Mesenchymal stem cell (in vitro differentiated cells and primary cell): ENCODE data around the gene HOXB13. TPM values are rescaled to one million over a fixed set of nuclear protein-coding genes. Genes with fewer than 3 reads are reported as not detected.

Source experiments
- small RNA-seq: library from polyadenylated mRNA; stranded (forward); fragments of <200 nt; extraction: miRNeasy Mini kit (QIAGEN cat#:217004); gene quantifications from one replicate; pipeline ENCODE3, GENCODE V24; 2013; ENCODE audit warnings: low read depth

The HOXB13 gene

Small RNA genes within 50 kb of the gene (small RNA-seq; reads per million reads assigned to genes)
- gene AC091179.2 (not detected), gene COX6B1P2 (not detected), gene MIR3185 (not detected), gene RF02132 (not detected), gene RF02133 (not detected), gene RN7SL125P (not detected)
